Body of pancreas (tissue), 4 donors: ENCODE results near the gene PLAAT2. TPM values are rescaled to one million over a fixed set of nuclear protein-coding genes. Genes with fewer than 3 reads are reported as not detected.
A peak's percentile ranks its signal among the peaks of the same experiment; 100 is the strongest.
"Not testable (repeated sequence)": the region's sequence is repeated elsewhere in the genome, so short reads cannot be mapped to it uniquely, and the experiment has no call there.

Experiments used
- ATAC-seq: fragments of 150-250 bp; one replicate; pipeline ENCODE4 v1.9.1; 2016
- DNase-seq, 4 donors: peaks; one replicate each; pipeline ENCODE4 v3.0.0-alpha.2; 2019
- H3K27ac ChIP-seq, 4 donors: fragments of 200-600 bp; sonication (generic); 1 replicate in 3 of 4; 2 replicates in 1 of 4; pipeline versions ENCODE4 v1.5.1 to v1.6.1; 2016 to 2019; ENCODE audit warnings: mild to moderate bottlenecking in 1 of 4, mixed read lengths in 1 of 4, moderate library complexity in 1 of 4
- H3K27me3 ChIP-seq, 2 donors: fragments of 200-600 bp; sonication (generic); one replicate each; pipeline ENCODE4 v1.6.0; 2016; ENCODE audit warnings: mild to moderate bottlenecking in 1 of 2
- H3K36me3 ChIP-seq, 2 donors: fragments of 200-600 bp; sonication (generic); replicated peaks in 1 of 2; 2 replicates each; pipeline ENCODE4 v1.5.1; 2016; ENCODE audit warnings: low read depth in 2 of 2; ENCODE audit not compliant: insufficient read depth in 1 of 2
- H3K4me1 ChIP-seq: fragments of 200-600 bp; sonication (generic); one replicate; pipeline ENCODE4 v1.6.0; 2016
- H3K4me3 ChIP-seq, 2 donors: fragments of 200-600 bp; sonication (generic); 1 replicate in 1 of 2; 2 replicates in 1 of 2; pipeline ENCODE4 v1.5.1; 2016 to 2019
- H3K9me3 ChIP-seq, 3 donors: fragments of 200-600 bp; sonication (generic); 1 replicate in 2 of 3; 2 replicates in 1 of 3; pipeline ENCODE4 v1.5.1; 2016
- CTCF ChIP-seq, 7 experiments: fragments of 450-650 bp in 4 of 7; fragments of 200-600 bp in 3 of 7; sonication (generic) in 3 of 7; IDR thresholded peaks; one replicate each; pipeline ENCODE4 v1.5.1; 2016 to 2019; ENCODE audit warnings: antibody characterized with exemption in 7 of 7
- POLR2A ChIP-seq, 3 donors: fragments of 450-650 bp; IDR thresholded peaks; one replicate each; pipeline ENCODE4 v1.6.1; 2016; ENCODE audit warnings: antibody characterized with exemption in 3 of 3, mild to moderate bottlenecking in 2 of 3
- WGBS, 2 donors: methylation state at CpG; one replicate each; pipeline ENCODE4 v1.1.5; 2017; 5-methylcytosine and 5-hydroxymethylcytosine counted together
- intact Hi-C: fragments of 100-400 bp; cut with DNase I; formaldehyde crosslinking; loops from one replicate; pipeline ENCODE4 v1.15.1; 2023
- total RNA-seq, 2 donors: library from RNA; depleted of rRNA; stranded (reverse); fragments of >200 nt; gene quantifications; one replicate each; pipeline ENCODE4 v1.1.0, GENCODE V29; 2016

The PLAAT2 gene
- total RNA-seq, 2 donors from 2014 or later = not detected

- Histone ChIP-seq H3K27ac (no peak overlapping the region), H3K4me3 (no peak overlapping the region), H3K9me3 (no peaks in the 10 kb centered on the region), H3K27me3 (no peaks in the 10 kb centered on the region), H3K36me3 (no peaks in the 10 kb centered on the region), H3K4me1 (peaks cover 4% of the 10 kb centered on the region)
- DNase-seq (no peak), ATAC-seq (no peak)
- WGBS, 2 donors = 89 to 90% methylated on average over 7 to 18 of the region's 18 CpGs
- TF ChIP-seq POLR2A (IDR thresholded peaks at IDR 0.05) (no peak), CTCF (IDR thresholded peaks at IDR 0.05) (no peak)
- intact Hi-C loops = no loop called here
These were observed 27.0 kb upstream of the PLAAT2 start for GRCh38 chr11:63590024-63590788.

GRCh38 chr11:63589000-63589399 lies 25.8 kb upstream of the PLAAT2 start:
- 53 to 69% methylated on average over 3 of the region's 3 CpGs for whole genome bisulfite sequencing, 2 donors
- no peak overlapping the region for H3K27ac ChIP-seq
- no peaks in the 10 kb centered on the region for H3K36me3 ChIP-seq
- no peaks in the 10 kb centered on the region for H3K27me3 ChIP-seq
- intact Hi-C loops = no loop called here
- ATAC-seq (no peak), DNase-seq (no peak)
- no peaks in the 10 kb centered on the region for H3K9me3 ChIP-seq
- peaks cover 4% of the 10 kb centered on the region for H3K4me1 ChIP-seq
- TF ChIP-seq POLR2A (IDR thresholded peaks at IDR 0.05) (no peak), CTCF (IDR thresholded peaks at IDR 0.05) (no peak)
- no peak overlapping the region for H3K4me3 ChIP-seq

- intact Hi-C loops = no loop called here
- Histone ChIP-seq H3K4me1 (peaks cover 15% of the 10 kb centered on the region), H3K4me3 (no peak overlapping the region), H3K36me3 (no peaks in the 10 kb centered on the region), H3K27ac (no peak overlapping the region), H3K9me3 (no peaks in the 10 kb centered on the region), H3K27me3 (no peaks in the 10 kb centered on the region)
- no peak for TF ChIP-seq POLR2A (IDR thresholded peaks at IDR 0.05)
- no peak for TF ChIP-seq CTCF (IDR thresholded peaks at IDR 0.05)
- WGBS, 2 donors = 78 to 79% methylated on average over 6 of the region's 6 CpGs
- no peak for ATAC-seq
- DNase-seq = no peak
These were observed 23.4 kb upstream of the PLAAT2 start for GRCh38 chr11:63586451-63587166.

- peak overlapping the region in 2 of 4 donors; percentile 38 to 41 for H3K27ac ChIP-seq
- no peaks in the 10 kb centered on the region for H3K36me3 ChIP-seq
- intact Hi-C loops = no loop called here
- H3K4me1 ChIP-seq = peaks cover 15% of the 10 kb centered on the region
- no peaks in the 10 kb centered on the region for H3K9me3 ChIP-seq
- H3K27me3 ChIP-seq = no peaks in the 10 kb centered on the region
- no peak overlapping the region for H3K4me3 ChIP-seq
- peak; percentile 67 for ATAC-seq
- no peak for DNase-seq
- no peak for TF ChIP-seq CTCF (IDR thresholded peaks at IDR 0.05)
- no peak for TF ChIP-seq POLR2A (IDR thresholded peaks at IDR 0.05)
These were observed 20.1 kb upstream of the PLAAT2 start for GRCh38 chr11:63583357-63583677.

- DNase-seq, H3K4me3 ChIP-seq, H3K27ac ChIP-seq, H3K9me3 ChIP-seq, intact Hi-C loops, H3K27me3 ChIP-seq, H3K36me3 ChIP-seq, ATAC-seq: not testable (repeated sequence)
- H3K4me1 ChIP-seq = peaks cover 11% of the 10 kb centered on the region
- 86 to 92% methylated on average over 6 to 7 of the region's 7 CpGs for WGBS, 2 donors
These were observed 18.0 kb upstream of the PLAAT2 start for GRCh38 chr11:63581224-63581623.

- intact Hi-C loops, H3K4me3 ChIP-seq, H3K36me3 ChIP-seq, ATAC-seq, H3K9me3 ChIP-seq, H3K27me3 ChIP-seq, H3K27ac ChIP-seq, DNase-seq: not testable (repeated sequence)
- 89 to 97% methylated on average over 3 of the region's 3 CpGs for WGBS, 2 donors
- peaks cover 11% of the 10 kb centered on the region for H3K4me1 ChIP-seq
These were observed 15.7 kb upstream of the PLAAT2 start for GRCh38 chr11:63578882-63579281.
